Activated CD8-positive, alpha-beta memory T cell treated with anti-CD3 and anti-CD28 coated beads for 4 hours (primary cell): Measurements from ENCODE around the gene CYP17A1.
"Not testable (repeated sequence)": the region's sequence is repeated elsewhere in the genome, so short reads cannot be mapped to it uniquely, and the experiment has no call there.

Source experiments
- DNase-seq, 2 donors: peaks; one replicate each; pipeline ENCODE4 v3.0.0-alpha.2; 2020; ENCODE audit warnings: low read depth in 2 of 2

CYP17A1 gene, protein sequence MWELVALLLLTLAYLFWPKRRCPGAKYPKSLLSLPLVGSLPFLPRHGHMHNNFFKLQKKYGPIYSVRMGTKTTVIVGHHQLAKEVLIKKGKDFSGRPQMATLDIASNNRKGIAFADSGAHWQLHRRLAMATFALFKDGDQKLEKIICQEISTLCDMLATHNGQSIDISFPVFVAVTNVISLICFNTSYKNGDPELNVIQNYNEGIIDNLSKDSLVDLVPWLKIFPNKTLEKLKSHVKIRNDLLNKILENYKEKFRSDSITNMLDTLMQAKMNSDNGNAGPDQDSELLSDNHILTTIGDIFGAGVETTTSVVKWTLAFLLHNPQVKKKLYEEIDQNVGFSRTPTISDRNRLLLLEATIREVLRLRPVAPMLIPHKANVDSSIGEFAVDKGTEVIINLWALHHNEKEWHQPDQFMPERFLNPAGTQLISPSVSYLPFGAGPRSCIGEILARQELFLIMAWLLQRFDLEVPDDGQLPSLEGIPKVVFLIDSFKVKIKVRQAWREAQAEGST

DNA sequence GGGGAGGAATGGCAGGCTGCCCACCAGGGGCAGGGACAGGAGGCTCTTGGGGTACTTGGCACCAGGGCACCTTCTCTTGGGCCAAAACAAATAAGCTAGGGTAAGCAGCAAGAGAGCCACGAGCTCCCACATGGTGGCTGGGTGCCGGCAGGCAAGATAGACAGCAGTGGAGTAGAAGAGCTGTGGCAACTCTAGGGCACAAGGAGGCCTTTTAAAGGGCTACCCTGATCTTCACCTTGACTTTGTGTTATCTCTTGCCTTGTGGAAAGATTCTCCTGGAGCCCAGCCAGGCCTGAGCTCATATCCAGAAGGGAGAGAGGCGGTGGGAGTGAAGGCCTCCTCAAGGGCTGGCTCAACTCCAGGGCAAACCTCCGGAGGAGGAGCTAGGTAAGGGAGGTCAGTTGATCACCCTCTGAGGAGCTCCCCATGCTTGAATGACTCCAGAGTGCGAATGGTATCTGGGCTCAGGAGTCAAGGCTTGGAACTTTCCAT lies at the start of gene CYP17A1:
TSS of gene CYP17A1 (minus strand) at position 184 of the 492 bp plus-strand sequence. CDS start at position 132, 52 bp downstream.
- DNase-seq: no peak

- no peak for DNase-seq
Measured at GRCh38 chr10:102880256-102880655, 43.0 kb upstream of the CYP17A1 start.

DNA sequence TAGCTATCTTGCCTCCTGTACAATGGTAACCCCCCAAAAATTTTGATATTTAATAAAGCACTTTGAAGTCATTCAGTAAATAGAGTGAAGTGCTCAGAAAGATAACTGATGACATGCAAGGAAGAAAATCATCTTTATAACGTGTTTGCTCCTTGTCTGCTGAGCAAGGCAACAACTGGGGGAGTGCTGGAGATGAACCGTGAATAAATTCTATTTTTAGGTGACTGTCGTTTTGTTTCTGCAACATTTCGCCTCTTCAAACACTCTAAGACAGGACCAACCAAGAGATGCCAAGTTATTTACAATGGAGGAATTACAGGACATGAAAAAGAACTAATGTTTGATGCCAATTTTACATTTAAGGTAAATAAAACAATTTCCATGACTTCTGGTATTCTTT lies 41.4 kb upstream of the CYP17A1 start:
- DNase-seq: no peak

- DNase-seq: no peak
Measured at GRCh38 chr10:102876747-102877153, 39.5 kb upstream of the CYP17A1 start.

GRCh38 chr10:102872163-102872562 lies 35.0 kb upstream of the CYP17A1 start:
- no peak for DNase-seq

- DNase-seq: no peak
Measured at GRCh38 chr10:102870221-102870620, 33.0 kb upstream of the CYP17A1 start.

- no peak for DNase-seq
Measured at GRCh38 chr10:102869258-102870198, 32.3 kb upstream of the CYP17A1 start, which contains the start of gene AS3MT. AS3MT (plus strand) TSS chr10:102869470; CDS start chr10:102869593, 123 bp downstream.

DNA sequence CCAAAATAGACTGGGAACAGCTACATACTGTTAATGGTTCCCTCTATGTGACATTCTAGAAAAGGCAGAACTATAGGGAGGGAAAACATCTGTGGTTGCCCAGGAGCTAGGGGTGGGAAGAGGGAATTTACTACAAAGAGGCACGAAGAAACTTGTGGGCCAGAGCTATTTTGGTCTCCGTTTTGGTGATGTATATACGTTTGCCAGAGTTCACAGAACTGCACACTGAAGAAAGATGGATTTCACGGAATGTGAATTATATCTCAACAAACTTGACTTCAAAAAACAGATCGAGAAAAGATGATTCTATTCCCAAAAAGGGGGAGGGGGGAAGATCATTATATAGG lies 31.7 kb upstream of the CYP17A1 start:
- no peak for DNase-seq

DNA sequence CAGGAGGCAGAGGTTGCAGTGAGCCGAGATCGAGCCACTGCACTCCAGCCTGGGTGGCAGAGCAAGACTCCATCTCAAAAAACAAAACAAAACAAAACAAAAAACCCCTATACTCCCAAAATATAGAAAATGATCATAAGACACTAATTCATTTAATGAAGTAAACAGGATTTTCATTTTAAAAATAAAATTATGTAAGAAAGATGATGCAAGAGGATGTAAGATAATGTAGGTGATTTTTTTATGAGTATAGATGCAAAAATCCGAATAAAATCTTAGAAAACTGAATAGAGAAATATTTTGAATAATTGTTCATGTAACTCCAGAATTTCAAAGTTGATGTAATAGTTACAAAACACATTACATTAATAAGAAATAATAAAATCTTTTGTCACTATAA lies 28.4 kb upstream of the CYP17A1 start:
- no peak for DNase-seq

DNA sequence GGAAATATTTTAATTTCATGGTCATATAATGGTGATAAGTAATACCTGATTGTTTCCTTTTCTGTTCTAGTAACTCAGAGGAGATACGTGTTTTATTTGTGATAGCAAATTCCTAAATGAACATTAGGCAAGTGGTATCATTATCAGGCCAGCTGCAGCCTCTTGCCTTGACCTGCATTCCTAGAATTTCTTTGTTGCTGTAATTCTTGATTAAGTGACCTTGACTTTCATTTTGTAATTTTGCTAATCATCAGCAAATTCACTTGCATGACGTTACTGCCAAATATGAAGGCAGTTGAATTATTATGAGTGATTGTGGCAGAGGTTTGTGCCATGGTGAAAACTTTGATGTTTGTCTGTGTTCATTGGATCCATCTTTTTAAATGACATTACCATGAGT lies 26.4 kb upstream of the CYP17A1 start:
- no peak for DNase-seq

- no peak for DNase-seq
Measured at GRCh38 chr10:102859911-102860310, 22.7 kb upstream of the CYP17A1 start.

GRCh38 chr10:102856758-102857424 lies 19.7 kb upstream of the CYP17A1 start:
- no peak for DNase-seq

- DNase-seq: not testable (repeated sequence)
Measured at GRCh38 chr10:102855731-102856436, 18.7 kb upstream of the CYP17A1 start.

- not testable (repeated sequence) for DNase-seq
Measured at GRCh38 chr10:102853237-102853636, 16.0 kb upstream of the CYP17A1 start.

- DNase-seq: no peak
Measured at GRCh38 chr10:102850025-102850518, 12.9 kb upstream of the CYP17A1 start.

DNA sequence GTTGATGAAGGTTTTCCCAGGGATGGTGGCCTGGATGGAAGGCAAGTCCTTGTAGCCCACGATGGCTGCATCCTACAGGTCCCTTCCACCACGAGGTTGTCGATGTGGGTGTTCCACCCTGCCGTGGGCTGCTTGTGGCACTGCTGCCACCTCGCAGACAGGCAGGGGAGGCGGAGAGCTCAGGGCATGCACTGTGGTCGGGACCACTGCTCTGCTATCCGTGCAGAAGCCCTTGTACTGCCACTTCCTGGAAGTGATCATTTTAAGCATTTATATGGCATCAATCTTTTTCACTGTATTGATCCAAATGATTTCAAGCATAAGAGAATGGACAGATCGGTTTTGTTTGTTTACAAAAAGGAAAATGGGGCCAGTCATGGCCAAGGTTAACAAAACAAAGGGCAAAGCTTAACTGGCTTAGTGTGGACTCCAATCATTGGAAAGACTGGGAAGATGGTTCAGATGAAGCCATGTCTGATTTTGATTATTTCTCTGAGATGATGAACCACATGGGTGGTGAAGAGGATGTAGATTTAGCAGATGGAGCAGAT lies 8.2 kb upstream of the CYP17A1 start:
- no peak for DNase-seq

- DNase-seq: not testable (repeated sequence)
Measured at GRCh38 chr10:102844190-102844776, 7.1 kb upstream of the CYP17A1 start.

- not testable (repeated sequence) for DNase-seq
Measured at GRCh38 chr10:102843139-102843538, 5.9 kb upstream of the CYP17A1 start.

DNA sequence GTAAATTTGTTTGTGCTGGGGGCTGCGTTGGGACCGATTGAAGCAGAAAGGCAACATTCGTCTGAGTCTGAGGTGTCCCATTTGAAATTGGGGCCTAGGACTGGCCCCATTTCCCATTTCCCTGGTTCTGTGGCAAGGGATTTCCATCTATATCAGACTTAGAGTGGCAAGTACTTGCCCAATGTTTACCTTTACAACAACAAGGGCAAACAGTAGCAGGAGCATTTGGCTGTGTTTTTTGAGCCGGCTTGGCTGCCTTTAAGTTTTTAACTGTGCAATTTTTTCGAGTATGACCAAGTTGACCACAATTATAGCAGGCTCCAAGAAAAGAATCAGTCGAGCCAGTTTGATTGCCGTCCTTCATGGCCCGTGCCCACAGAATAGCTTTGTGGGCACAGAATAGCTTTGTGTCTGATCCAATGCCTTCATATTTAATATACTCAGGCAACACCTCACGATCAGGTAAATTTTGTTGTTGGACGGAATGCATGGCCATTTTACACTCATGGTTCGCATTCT lies 4.7 kb upstream of the CYP17A1 start:
- no peak for DNase-seq
